ENCODE measurements around the gene STIL.

The STIL gene

DNA sequence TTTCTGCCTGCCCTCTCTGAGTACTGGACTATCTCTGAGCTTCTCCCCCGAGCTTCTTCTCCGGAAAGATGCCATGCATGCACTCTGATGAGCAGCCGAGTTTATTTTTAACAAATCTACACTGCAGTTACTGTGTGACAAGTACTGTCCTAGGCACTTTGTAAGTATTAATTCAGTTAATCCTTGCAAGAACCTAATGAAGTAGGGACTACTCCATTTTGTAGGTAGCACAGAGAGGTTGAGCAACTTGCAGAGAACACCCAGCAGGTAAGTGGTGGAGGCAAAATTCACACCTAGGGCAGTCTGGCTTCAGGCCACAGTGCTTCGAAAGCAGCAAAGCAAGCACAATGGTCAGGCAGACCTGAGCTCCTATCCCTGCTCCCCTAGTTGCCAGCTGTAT lies 78.1 kb downstream of the STIL start:
- no peak overlapping the region for H3K4me3 Mint-ChIP-seq

DNA sequence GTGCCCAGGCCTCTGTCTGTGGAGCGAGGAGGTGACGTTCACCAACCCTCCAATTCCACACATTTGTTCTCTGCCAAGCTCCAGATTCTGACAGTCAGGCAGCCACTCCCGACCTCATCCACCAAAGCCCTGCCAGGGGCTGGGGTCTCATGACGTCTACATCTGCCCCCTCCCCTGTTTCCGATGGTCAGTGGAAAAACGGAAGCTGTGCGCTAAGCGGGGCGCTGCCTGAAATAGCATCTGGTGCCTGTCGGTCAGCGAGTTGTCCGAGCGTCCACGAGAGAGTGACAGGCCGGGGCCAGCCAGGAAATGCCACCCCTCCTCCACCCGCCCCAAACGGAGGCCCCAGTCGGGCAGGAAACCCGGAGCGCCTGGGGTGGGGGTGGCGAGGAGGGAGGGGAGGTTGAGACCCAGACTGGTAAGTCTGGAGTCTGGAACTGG lies 78.7 kb downstream of the STIL start:
- Mint-ChIP-seq H3K9me3 (no peaks in the 10 kb centered on the region), H3K27me3 (peaks cover 58 to 80% of the 10 kb centered on the region in 2 donors), H3K4me1 (peaks cover 14 to 24% of the 10 kb centered on the region in 2 donors), H3K4me3 (no peak overlapping the region), H3K36me3 (peaks cover 0 to 4% of the 10 kb centered on the region in 2 donors), H3K27ac (no peak overlapping the region)
- ATAC-seq (replicated peaks): no peak
- no peak for DNase-seq

More for the DNA sequence above, 78.1 kb downstream of the STIL start:
- Mint-ChIP-seq H3K9me3 (no peaks in the 10 kb centered on the region), H3K36me3 (peaks cover 0 to 4% of the 10 kb centered on the region in 2 donors), H3K27me3 (peaks cover 55 to 79% of the 10 kb centered on the region in 2 donors), H3K27ac (no peak overlapping the region), H3K4me1 (peaks cover 11 to 19% of the 10 kb centered on the region in 2 donors)
- ATAC-seq (replicated peaks) (no peak), DNase-seq (no peak)

DNA sequence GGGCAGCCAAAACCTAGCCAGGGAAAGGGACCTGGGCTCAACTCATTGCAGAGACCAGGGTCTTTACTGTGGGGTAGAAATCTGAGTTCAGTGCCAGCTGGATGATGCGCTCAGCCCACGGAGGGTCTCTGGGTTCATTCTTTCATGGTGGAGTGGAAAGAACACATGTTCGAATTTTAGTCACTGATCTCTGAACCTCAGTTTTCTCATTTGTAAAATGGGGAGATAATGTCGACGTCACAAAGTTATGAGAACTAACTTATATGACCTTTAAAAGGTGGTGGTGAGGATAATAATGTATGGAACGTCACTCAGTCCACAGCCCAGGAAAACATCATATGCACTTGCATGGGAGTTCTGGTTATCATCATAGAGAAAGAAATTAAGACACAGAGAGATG lies 80.8 kb downstream of the STIL start:
- ATAC-seq (replicated peaks) (no peak), DNase-seq (no peak)
- Mint-ChIP-seq H3K27ac (no peak overlapping the region), H3K4me3 (no peak overlapping the region), H3K9me3 (no peaks in the 10 kb centered on the region), H3K27me3 (peaks cover 67 to 94% of the 10 kb centered on the region in 2 donors), H3K4me1 (peaks cover 22 to 37% of the 10 kb centered on the region in 2 donors), H3K36me3 (peaks cover 0 to 4% of the 10 kb centered on the region in 2 donors)

DNA sequence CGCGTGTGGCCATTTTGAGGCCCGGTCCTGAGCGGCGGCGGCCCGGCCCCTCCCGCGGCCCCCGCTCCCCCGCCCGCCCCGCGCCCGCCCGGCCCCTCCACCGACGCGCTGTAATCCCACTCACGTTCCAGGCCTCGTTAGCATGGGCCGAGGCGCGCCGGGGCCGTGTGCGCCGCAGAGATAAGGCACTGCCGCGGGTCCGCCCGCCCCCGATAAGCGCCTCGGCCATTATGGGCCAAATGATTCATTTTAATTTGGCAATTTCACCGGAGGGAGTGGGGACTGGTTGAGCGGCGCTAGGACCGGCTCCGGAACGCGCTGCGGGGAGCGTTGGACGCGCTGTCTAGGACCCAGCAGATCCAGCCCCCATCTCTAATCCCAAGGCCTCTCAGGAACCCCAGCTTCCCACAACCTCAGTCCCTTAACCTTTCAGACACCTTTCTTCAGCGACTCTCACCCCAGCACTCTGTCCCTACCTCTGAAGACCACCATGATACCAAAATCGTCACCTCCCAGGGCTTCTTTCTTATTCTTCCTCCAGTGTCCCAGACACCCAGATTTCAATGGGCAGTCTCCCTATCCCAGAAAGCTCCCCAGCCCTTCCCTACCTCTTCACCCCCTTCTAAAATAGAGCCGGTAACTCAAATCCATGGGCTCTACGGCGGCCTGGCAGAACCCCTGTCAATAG lies 81.6 kb downstream of the STIL start, which contains the start of gene TAL1:
TAL1 (minus strand) TSS at position 39 of the 688 bp plus-strand sequence. CDS start 6,337 bp downstream, outside the sequence.
- peaks cover 22 to 37% of the 10 kb centered on the region in 2 donors for H3K4me1 Mint-ChIP-seq
- no peak for DNase-seq
- H3K4me3 Mint-ChIP-seq: peak within 1 kb of the TSS; percentile 81 to 83
- H3K9me3 Mint-ChIP-seq: no peaks in the 10 kb centered on the region
- peak in 1 of 2 donors; percentile 13 for ATAC-seq (replicated peaks)
- peaks cover 0 to 4% of the 10 kb centered on the region in 2 donors for H3K36me3 Mint-ChIP-seq
- H3K27ac Mint-ChIP-seq: peak within 1 kb of the TSS; percentile 89
- H3K27me3 Mint-ChIP-seq: peaks cover 69 to 95% of the 10 kb centered on the region in 2 donors

DNA sequence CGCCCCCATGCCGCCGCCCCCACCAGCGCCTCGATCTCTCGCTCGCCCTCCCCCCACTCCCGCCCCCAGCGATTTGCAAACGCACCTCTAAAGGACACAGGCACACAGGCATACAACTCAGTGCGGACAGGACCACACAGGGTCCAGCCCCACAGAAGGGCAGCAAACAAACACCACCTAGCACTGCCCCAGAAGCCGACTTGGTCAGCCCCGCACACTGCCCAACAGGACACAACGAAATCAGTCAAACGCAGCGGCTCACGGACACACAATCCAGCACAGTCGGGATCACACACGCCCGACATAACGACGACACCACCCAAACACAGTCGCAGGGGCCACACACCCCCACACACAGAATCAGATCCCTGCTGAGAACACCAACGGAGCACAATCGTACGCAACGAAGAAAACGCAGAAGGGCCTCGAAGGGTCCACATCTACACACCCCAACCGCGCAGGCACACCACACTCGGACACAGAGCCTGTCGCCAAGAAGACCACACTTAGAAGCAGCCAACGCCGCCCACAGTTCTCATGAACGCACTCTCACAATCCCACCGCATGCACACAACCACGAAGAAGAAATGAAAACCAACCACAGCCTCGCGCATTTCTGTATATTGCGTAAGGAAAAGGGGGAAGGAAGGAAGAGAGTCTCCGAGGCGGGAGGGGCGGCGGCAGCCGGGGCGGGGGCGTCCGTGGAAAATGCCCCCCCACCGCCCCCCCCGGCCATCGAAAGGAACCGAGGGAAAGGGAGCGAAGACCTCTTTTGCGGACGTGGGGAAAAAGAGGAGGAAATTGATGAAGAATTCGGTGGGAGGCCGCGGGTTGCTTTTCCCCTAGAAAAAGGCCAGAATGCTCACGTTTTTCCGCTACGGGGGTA lies 82.4 kb downstream of the STIL start:
- Mint-ChIP-seq H3K4me3 (peak overlapping the region; percentile 81 to 83), H3K9me3 (no peaks in the 10 kb centered on the region), H3K4me1 (peaks cover 22 to 37% of the 10 kb centered on the region in 2 donors), H3K27ac (peak overlapping the region; percentile 89), H3K36me3 (peaks cover 0 to 4% of the 10 kb centered on the region in 2 donors), H3K27me3 (peaks cover 73 to 98% of the 10 kb centered on the region in 2 donors)
- ATAC-seq (replicated peaks): peak; percentile 62 to 65
- DNase-seq: peak; percentile 15

DNA sequence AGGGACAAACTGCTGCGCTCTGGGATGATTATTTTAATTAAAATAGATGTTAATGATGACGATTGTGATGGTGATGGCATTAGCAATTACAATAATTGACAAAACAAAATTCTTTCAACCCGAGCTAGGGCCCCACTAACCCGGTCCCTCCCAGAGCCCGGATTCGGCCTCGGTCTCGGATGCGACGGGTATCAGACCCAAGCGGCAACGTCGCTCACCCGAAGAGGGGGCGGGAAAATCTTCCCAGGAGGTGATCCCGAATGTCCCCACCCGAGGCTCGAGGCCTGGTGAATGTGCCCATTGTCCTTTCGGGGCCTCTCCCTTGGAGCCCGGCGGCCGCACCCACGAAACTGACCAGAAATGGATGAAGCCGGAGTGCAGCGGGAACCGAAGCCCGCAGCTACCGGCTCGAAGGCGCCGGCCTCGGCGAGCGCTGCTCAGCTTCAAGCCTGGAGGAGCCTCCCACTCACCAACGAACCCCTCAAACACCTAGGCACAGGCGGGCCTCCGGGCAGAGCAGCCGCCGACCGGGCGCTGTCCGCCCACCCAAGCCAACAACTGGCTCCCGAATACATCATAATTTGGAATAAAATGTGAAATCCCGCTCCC lies 83.2 kb downstream of the STIL start:
- Mint-ChIP-seq H3K4me3 (peak overlapping the region; percentile 72 to 83), H3K4me1 (peaks cover 24 to 37% of the 10 kb centered on the region in 2 donors), H3K27me3 (peaks cover 80 to 99% of the 10 kb centered on the region in 2 donors), H3K36me3 (peaks cover 0 to 4% of the 10 kb centered on the region in 2 donors), H3K27ac (peak overlapping the region; percentile 76), H3K9me3 (no peaks in the 10 kb centered on the region)
- peak in 1 of 2 donors; percentile 27 for ATAC-seq (replicated peaks)
- no peak for DNase-seq

DNA sequence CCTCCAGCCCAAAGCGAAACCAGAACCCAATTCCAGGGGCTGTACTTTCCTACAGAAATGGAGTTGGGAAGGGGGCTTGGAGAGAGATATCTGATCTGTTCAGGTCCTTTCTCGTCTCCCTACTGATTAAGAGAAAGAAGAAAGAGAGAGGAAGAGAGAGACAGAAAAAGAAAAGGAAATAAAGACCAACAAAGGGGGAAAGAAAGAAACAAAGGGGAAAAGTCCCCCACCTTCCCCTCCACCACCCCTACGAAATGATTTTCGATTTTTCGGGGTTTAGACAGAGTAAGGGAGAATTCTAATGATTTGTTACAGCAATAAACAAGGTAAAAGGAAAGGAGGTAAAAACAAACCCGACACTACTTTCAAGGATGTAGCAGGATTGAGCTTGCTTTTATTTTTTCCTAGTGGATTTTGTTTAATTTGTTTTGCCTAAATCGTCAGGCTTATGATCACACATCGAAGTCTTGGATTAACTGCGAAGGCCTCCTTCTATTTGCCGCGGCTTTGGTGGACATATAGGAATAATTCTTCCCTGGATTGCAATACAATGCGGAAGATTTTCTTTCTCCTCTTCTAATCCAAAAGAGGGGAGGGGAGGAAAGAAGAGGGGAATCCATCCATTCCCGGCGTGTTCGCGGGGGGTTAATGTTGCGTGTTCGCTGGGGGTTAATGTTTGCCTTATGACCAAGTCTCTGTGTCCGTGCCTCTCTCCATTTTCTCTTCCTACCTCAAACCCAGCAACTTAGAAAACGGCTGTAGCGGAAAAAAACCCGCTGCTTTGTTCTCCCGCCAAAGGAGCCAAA lies 83.9 kb downstream of the STIL start:
- DNase-seq (no peak), ATAC-seq (replicated peaks) (no peak)
- peaks cover 82 to 95% of the 10 kb centered on the region in 2 donors for H3K27me3 Mint-ChIP-seq
- H3K9me3 Mint-ChIP-seq: no peaks in the 10 kb centered on the region
- peak overlapping the region; percentile 44 to 62 for H3K4me3 Mint-ChIP-seq
- H3K4me1 Mint-ChIP-seq: peaks cover 24 to 37% of the 10 kb centered on the region in 2 donors
- H3K27ac Mint-ChIP-seq: no peak overlapping the region
- peaks cover 0 to 4% of the 10 kb centered on the region in 2 donors for H3K36me3 Mint-ChIP-seq

DNA sequence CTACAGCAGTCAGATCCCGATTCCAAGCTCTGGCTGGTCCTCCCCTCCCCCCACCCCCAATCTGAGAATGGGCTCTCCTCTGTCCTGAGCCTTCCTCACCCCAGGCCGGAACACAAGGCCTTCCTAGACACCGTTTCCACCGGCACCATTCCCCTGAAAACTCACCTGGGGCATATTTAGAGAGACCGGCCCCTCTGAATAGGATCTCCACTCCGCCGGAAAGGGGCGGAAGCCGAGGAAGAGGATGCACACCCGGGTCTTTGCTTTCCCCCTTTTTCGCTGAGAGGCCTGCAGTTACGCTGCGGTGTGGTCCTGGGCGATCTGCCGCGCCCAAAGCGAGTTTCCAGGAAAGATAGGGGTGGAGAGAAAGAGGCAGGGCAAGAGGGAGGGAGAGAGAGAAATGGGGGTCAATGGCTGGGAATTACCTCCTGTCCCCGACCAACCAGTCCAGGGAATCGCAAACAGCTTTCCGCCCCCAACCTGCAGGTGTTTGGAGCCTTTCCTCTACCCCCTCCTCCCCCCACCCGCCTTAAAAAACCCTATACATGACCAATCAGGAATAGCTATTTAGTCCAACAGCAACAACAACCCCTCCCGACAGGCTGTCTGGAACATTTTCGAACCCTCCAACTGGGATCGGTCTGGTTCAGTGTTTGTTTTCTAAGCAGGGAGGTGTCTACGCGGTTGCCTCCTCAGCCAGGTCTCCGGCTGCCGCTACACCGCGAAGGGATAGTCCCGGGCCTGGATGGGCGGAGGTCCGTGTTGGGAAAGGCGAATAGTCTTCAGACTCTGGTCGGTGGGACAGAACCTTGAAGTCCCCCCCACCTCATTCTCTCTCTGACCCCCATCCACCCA lies 84.7 kb downstream of the STIL start:
- peak overlapping the region; percentile 29 to 62 for H3K4me3 Mint-ChIP-seq
- DNase-seq: no peak

DNA sequence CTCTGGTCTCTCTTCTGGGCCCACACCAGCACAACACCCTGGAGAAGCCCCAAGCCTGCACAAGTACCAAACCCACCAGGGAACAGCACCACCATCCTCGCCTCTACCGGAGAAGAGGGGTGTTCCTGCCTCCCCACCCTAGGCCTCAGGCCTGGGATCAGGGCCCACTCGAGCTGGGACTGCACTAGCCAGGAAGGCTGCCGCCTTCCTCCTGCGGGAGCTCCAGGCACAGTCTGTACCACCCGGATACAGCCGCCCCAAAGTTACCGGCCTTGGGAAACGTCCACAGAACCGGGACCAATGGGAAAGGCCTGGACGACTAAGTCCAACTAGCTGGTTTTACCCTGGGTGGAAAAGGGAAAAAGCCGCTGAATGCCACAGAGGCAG lies 85.3 kb downstream of the STIL start:
- peaks cover 0 to 4% of the 10 kb centered on the region in 2 donors for H3K36me3 Mint-ChIP-seq
- H3K4me3 Mint-ChIP-seq: no peak overlapping the region
- no peak overlapping the region for H3K27ac Mint-ChIP-seq
- H3K4me1 Mint-ChIP-seq: peaks cover 24 to 37% of the 10 kb centered on the region in 2 donors
- no peaks in the 10 kb centered on the region for H3K9me3 Mint-ChIP-seq
- ATAC-seq (replicated peaks): no peak
- H3K27me3 Mint-ChIP-seq: peaks cover 69 to 80% of the 10 kb centered on the region in 2 donors
- DNase-seq: no peak

More for the DNA sequence above, 84.7 kb downstream of the STIL start:
- no peaks in the 10 kb centered on the region for H3K9me3 Mint-ChIP-seq
- ATAC-seq (replicated peaks): no peak
- peaks cover 0 to 4% of the 10 kb centered on the region in 2 donors for H3K36me3 Mint-ChIP-seq
- H3K27me3 Mint-ChIP-seq: peaks cover 75 to 86% of the 10 kb centered on the region in 2 donors
- H3K4me1 Mint-ChIP-seq: peaks cover 24 to 37% of the 10 kb centered on the region in 2 donors
- H3K27ac Mint-ChIP-seq: peak overlapping the region; percentile 37

DNA sequence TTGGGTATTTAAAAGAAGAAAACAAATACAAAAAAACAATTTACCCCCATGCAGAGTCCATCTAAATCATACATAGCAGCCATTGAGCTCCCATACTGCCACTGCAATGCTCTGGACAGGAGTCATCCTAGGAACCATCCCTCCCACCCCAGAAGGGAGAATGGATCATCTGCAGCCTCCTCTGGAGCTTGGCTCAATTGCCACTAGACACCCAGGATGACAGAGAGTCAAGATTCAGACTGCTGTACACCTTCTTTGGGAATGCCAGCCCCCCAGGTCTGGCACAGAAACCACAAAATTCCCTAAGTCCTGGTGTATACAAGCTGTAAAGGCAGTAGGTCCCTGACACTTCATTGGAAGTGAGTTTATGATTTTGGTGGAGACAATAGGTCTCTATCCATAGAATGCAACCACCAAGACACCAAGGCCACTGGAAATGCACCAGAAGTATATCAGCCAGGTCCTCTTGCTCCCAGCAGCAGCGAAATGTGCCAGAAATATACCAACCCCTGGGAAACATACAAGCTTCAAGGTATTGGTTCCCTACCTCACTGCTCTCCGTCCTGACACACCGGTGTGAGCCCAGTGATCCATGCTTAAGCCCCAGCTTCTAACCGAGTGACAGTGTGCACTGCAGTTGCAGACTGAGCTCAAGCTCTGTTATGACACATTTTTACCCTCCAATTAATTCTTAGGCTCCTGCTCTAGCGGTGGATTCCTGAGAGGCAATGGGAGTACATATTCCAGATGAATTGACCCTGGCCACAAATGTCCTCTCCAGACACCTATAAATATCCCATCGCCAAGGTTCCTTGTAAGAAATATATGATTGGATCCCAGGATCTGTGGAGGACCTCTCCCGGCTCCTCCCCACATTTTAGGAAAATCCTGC lies 86.4 kb downstream of the STIL start:
- Mint-ChIP-seq H3K9me3 (no peaks in the 10 kb centered on the region), H3K4me3 (no peak overlapping the region), H3K27ac (no peak overlapping the region), H3K4me1 (peaks cover 23 to 35% of the 10 kb centered on the region in 2 donors), H3K36me3 (peaks cover 0 to 4% of the 10 kb centered on the region in 2 donors), H3K27me3 (peaks cover 59 to 70% of the 10 kb centered on the region in 2 donors)
- DNase-seq (no peak), ATAC-seq (replicated peaks) (no peak)

DNA sequence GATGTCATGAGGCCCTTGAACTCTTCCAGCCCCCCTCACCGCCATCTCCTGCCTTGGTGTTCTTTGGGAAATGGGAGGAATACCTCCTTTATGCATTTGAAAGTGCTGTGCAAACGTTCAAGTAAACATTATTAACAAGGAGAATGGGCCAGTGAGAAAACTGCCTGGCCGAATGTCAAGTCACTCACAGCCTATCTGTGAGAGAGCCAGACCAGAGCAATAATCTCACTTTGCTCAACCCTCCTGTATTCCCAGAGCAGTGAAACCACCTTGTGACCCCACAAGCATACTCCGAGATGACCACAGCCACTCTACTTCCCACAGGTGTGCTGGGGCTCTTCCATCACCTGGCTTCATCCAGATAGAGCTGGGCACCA lies 87.1 kb downstream of the STIL start:
- Mint-ChIP-seq H3K27me3 (peaks cover 55 to 66% of the 10 kb centered on the region in 2 donors), H3K9me3 (no peaks in the 10 kb centered on the region), H3K36me3 (peaks cover 0 to 4% of the 10 kb centered on the region in 2 donors), H3K4me3 (no peak overlapping the region), H3K27ac (no peak overlapping the region), H3K4me1 (peaks cover 19 to 29% of the 10 kb centered on the region in 2 donors)
- ATAC-seq (replicated peaks): no peak
- DNase-seq: no peak

Measured in stimulated activated naive B cell treated with anti-CD40 and anti-IgM and Interleukin-4, amounts not matched to agents 10 μg/mL and 1 μg/mL and 100 μg/mL, for 72 hours (primary cell).